DMS114 treated with DMSO at 0.1 percent for 48 hours (cell line): ENCODE data around the gene APBA2.
"Not testable (repeated sequence)": the region's sequence is repeated elsewhere in the genome, so short reads cannot be mapped to it uniquely, and the experiment has no call there.

Experiments
- DNase-seq: peaks from one replicate; lab custom pipeline; 2025; ENCODE audit not compliant: unreplicated experiment; lab: John Stamatoyannopoulos, UW

The APBA2 gene

DNA sequence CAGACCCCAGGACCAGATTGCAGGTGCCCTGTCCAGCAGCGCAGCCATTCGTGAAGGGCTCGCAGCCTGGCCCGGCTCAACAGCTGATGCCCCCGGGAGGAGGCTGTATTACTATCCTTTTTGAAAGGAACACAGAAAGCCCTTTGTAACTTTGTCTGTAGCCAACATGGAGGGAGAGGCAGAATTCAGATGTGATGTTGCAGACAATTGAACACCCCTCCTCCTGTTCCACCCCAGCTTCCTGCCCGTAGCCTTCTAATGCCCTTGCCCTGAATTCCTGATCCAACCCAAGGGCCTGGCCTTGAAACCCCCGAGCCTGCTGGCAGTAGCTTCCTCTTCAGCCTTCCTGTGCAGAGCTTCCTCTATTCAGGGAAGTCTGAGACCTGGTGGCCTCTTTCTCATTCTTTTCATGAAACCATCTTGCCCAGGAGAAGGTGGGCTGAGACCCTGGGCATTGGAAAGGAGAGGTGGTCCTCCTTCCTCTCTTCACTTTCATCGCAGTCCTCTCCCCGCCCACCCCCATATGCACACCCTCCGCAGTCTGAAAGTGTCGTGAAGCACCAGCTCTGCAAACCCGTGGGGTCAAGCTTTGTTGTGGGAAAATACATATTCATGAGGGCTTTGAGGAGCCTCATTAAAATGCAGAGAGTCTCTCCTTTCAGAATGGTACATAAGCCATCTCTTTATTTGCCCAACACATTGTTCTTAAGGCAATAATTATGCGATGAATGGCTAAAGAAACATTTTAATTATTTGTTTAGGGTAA lies 109.2 kb downstream of the APBA2 start:
- DNase-seq = no peak

DNA sequence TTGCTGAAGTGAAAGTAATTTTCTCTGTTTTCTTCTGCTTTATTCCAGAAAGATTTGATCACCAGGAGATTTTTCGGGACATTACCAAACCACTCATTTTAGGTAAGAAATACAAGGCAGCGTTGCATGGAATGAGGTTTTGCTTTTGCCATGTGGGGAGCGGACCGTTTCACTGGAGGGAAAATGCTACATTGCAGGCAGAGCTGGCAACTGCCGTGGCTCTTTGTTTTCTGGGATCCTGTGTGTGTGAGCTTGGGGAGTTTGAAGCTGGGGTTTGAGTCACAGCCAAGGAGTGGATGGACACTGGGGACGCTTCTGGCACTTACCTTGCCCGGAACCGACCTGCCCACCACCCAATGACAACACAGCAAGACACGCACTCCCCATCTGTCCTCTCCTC lies 109.9 kb downstream of the APBA2 start:
- DNase-seq = no peak

- no peak for DNase-seq
Measured at GRCh38 chr15:28996289-28996688, 110.5 kb downstream of the APBA2 start.

DNA sequence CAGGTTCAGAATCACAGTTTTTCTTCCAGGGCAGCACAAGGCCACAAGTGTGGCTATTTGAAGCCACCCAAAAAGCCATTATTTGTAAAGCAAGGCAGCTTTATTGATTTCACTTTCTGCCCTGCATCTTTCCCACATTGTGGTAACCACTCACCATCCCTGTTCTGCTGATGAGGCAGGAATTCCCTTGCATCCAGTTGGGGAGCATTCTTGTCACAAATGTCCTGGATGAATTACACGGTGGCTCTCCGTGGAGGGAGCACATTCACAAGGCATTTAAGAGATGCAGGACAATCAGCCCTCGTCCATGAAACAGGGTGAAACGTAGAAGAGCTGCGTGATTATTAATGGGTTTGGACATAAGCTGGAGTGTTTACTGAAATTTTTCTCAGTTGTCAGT lies 111.2 kb downstream of the APBA2 start:
- DNase-seq = no peak

GRCh38 chr15:28997791-28998190 lies 112.0 kb downstream of the APBA2 start:
- DNase-seq = no peak

- no peak for DNase-seq
Measured at GRCh38 chr15:28998511-28998910, 112.7 kb downstream of the APBA2 start.

DNA sequence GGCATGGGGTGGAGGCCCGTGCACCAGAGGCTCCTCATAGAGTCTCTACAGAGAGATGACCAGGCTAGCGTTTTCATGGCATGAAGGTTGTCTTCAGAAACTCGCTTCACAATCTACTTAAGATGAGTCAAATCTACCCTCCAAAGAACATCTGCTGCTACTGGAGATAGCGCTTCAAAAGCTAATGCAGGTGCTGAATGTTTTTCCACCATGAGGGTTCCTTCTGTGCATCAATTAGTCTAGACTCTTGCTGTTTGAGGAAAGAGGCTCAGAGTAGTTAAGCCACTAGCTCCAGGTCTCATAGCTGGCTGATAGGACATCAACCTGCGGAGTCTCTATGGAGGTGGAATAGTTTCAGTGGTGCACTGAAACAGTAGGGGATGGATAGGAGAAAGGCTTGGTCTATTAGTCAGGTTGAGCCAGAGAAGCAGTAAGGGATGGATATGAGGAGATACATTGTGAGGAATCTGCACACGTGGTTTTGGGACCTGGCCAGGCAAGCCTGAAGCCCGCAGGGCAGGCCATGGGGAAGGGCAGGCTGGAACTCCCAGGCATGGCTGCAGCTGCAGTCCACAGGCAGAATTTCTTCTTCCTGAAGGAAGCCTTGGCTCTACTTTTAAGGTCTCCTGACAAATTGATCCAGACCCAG lies 117.5 kb downstream of the APBA2 start:
- DNase-seq = no peak

DNA sequence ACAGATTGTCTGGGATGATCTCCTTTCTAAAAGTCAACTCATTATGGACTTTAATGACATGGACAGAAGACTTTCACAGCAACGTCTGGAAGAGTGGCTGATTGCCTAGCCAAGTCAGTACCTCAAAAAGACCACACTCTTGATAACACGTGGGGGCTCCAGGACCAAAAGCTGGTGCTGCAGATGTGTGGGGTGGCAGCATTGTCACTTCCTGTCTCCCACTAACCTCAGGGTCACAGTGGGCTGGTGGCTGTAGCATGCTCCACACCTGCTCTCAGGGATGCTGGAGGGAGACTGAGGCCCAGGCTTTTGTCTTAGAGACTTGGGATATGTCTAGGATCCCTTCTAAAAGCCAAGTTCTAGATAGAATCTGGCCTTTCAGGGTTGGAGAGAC lies 118.1 kb downstream of the APBA2 start:
- DNase-seq = no peak

DNA sequence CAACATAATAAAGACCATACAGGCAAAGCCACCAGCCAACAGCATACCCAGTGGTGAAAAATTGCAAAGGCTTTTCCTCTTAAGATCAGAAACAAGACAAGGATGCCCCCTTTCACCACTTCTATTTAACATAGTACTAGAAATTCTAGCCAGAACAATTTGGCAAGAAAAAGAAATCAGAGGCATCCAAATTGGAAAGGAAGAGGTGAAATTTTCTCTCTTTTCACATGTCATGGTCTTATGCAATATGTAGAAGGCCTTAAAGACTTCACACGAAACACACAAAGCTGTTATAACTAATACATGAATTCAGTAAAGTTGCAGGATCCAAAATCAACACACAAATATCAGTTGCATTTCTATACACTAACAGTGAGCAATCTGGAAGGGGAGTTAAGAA lies 120.2 kb downstream of the APBA2 start:
- no peak for DNase-seq

DNA sequence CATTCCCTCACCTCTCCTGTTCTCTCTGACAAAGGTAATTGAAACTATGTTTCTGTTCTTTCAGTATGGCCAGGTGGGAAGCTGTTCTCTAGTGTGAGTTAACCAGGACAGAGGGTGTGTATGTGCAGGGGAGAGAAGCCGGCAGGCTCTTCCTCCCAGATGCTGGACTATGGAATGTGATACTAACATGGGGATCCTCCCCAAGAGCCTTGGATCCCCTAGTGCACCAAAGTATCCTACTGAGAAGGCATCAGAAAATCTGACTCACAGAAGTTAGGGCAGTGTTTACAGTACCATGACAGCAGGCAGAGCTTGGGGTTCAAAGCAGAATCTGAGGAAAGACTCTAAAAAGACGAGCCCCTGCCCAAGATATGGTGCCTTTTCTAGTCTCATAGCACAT lies 123.1 kb downstream of the APBA2 start:
- DNase-seq = no peak

DNA sequence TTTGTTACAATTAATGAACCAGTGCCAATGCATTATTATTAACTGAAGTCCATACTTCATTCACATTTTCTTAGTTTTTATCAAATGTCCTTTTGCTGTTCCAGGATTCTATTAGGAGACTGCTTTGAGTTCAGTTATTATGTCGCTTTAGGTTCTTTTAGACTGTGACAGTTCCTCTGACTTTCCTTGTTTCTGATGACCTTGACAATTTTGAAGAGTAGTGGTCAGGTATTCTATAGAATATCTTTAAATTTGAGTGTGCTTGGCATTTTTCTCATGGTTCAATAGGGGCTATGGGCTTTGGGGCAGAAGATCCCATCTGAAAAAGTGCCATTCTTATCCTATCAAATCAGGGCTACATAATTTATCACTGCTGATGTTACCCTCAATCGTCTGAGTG lies 126.3 kb downstream of the APBA2 start:
- no peak for DNase-seq

- DNase-seq = no peak
Measured at GRCh38 chr15:29014493-29014892, 128.7 kb downstream of the APBA2 start.

- no peak for DNase-seq
Measured at GRCh38 chr15:29016518-29016917, 130.7 kb downstream of the APBA2 start.

GRCh38 chr15:29018120-29018805 lies 132.5 kb downstream of the APBA2 start:
- DNase-seq = no peak

- DNase-seq = no peak
Measured at GRCh38 chr15:29018995-29019976, 133.5 kb downstream of the APBA2 start.

DNA sequence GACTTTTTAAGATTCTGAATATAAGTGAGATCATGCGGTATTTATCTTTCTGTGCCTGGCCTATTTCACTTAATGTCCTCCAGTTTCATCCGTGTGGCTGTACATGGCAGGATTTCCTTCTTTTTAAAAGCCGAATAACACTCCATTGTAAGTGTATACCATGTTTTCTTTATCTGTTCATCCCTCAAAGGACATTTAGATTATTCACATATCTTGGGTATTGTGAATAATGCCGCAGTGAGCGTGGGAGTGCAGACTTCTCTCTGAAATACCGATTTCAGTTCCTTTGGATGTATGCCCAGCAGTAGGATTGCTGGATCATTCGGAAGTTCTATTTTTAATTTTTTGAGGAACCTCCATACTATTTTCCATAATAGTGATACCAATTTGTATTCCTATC lies 136.1 kb downstream of the APBA2 start:
- DNase-seq = no peak

DNA sequence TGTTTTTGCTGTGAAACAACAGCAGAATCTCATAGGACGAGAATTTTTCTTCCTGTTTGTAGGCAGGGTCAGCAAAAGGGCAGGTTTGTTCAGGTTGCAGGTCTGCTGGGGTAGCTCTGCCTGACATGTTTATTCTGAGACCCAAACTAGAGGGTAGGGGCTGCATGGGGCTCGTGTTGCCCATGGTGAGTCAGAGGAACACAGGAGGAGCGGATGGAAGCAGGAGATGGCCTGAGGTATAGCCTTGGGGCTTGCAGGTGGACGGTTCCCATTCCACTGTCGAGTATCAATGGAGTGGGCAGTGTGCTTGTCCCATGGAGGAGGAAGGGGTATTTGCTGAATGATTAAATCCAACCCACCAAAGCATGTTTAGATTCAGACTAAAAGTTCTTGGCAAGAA lies 138.9 kb downstream of the APBA2 start:
- DNase-seq = no peak

- not testable (repeated sequence) for DNase-seq
Measured at GRCh38 chr15:29025411-29025810, 139.6 kb downstream of the APBA2 start.

DNA sequence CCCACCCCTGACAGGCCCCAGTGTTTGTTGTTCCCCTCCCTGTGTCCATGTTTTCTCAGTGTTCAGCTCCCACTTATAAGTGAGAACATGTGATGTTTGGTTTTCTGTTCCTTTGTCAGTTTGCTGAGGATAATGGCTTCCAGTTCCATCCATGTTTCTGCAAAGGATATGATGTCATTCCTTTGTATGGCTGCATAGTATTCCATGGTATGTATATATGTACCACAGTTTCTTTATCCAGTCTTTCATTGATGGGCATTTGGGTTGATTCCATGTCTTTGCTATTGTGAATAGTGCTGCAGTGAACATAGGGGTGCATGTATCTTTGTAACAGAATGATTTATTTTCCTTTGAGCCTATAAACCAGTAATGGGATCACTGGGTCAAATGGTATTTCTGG lies 142.4 kb downstream of the APBA2 start:
- not testable (repeated sequence) for DNase-seq

DNA sequence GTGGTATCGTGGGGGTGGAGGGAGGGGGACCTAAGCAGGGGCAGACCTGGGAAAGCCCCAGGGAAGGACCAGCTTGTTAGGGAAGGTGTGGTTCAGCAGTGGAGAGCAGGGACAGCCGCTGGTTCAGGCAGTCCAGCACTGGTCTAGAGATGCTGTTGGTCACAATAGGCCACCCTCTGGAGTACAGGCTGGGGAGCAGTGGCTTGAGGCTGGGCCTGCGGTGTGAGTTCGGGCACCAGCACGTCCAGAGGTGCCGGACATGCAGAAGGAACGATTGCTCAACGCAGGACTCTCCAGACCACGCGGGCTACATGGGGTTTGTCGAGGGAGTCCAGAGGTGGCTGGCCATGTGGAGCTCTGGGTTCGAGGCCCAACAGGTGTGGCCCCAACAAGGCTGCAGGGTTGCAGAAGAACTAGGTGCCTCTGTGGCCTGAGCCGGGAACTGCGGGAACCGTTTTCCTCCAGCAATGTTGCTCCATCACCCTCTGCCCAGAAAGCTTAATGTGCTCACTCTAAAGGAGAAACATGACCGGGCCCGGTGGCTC lies 143.9 kb downstream of the APBA2 start:
- DNase-seq = no peak
